Raji (cell line): ENCODE measurements around the gene BAK1.

Source experiments
- POLR2A ChIP-seq: IDR thresholded peaks from 2 replicates; pipeline ENCODE4 v1.6.1; 2011; ENCODE audit warnings: low read depth, low read length, control low read depth; ENCODE audit not compliant: insufficient read depth

BAK1 gene

DNA sequence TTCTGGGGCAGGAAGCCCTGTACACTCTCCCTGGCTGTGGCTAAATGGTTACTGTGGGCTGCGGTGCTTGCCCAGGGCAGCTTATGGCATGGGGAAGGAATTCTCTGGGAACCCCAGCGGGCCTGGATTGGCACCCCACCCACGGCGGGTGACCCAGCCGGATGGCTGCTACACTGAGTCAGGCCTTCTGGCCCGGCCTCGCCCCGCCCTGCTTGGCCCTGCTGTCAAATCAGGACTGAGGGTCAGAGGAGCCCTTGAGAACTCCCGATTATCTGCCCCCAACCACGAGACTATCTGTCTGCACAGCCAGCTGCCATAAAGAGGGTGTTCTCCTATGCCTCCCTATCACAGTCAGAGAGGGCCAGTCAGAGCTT, 33.7 kb upstream of the BAK1 start:
- no peak for TF ChIP-seq POLR2A

DNA sequence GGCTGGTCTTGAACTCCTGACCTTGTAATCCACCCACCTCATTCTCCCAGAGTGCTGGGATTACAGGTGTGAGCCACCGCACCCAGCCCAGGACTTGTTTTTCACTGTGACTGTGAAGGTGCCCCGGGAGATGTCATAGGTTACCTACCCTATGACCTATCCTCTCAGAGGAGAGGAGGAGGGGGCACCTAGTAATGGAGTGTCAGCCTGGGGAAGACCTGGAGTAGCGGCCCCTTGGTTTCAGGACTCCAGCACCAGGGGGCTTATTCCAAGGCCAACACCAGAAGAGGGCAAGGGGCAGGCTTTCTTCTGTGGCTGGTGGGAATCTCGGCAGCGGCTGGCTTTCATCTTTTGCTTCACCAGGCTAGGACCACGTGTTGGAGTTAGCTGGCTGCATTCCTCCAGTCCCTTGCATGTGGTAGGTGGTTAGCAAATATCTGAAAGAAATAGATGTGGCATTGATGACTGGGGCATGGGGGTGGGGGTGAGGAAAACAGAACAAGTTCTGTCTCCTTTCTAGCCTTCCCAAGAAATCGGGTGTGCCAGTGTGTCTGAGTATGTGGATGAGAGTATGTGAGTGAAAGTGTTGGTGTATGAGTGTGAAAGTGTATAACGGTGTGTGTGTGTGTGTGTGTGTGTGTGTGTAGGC, 33.2 kb upstream of the BAK1 start:
- no peak for TF ChIP-seq POLR2A

GRCh38 chr6:33610779-33611732, 31.0 kb upstream of the BAK1 start:
- TF ChIP-seq POLR2A: no peak

DNA sequence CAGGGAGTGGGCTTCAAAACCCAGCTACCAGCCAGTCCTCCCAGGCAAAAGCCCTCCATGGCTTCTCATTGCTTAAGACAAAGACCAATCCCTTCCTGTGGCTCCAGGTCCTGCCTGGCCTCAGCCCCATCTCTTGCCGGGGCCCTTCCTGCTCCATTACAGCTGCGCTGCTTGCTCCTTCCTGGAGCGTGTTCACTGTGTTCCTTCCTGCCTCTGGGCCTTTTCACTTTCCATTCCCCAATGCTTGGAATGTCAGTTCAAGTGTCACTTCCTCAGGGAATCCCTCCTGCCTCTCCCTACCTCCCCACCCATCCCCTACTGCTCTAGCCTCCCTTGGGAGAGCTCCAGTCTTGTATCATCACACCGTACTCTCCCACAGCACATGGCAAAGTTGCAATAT, 30.0 kb upstream of the BAK1 start:
- no peak for TF ChIP-seq POLR2A

DNA sequence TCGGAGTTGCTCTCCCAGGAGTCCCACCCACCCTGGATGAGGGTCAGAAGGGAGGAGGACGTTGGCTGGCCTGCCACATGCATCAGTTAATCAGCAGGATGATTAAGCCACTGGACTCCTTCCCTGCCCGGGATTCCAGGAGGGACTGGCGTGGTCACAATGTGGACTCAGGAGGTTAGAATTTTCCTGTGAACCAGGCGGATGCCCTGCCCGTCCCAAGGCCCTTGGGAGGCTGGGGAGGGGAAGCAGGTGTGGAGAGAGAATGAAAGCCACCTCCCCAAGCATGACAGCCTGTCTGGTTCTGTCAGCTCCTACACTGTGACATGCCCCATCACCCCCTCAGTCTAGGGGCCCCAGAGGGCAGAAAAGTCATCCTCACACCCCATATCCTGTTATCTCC, 29.5 kb upstream of the BAK1 start:
- no peak for TF ChIP-seq POLR2A

DNA sequence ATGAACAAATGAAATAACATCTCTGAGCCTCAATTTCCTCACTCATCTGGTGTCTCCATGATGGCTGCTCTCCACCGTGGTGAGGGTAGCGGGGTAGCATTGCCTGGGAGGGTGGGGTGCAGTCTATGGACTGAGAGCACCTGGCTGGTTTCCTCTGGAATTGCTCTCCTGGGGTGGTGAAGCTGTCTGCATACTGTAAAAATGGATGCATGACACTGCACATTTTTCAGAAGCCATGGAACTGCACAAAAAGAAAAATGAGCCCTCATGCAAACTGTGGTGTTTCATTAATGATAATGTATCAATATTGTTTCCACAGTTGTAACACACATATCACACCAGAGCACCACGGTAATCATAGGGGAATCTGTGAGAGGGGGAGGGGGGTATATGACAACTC, 28.9 kb upstream of the BAK1 start:
- no peak for TF ChIP-seq POLR2A

GRCh38 chr6:33607784-33608161, 27.7 kb upstream of the BAK1 start:
- no peak for TF ChIP-seq POLR2A

DNA sequence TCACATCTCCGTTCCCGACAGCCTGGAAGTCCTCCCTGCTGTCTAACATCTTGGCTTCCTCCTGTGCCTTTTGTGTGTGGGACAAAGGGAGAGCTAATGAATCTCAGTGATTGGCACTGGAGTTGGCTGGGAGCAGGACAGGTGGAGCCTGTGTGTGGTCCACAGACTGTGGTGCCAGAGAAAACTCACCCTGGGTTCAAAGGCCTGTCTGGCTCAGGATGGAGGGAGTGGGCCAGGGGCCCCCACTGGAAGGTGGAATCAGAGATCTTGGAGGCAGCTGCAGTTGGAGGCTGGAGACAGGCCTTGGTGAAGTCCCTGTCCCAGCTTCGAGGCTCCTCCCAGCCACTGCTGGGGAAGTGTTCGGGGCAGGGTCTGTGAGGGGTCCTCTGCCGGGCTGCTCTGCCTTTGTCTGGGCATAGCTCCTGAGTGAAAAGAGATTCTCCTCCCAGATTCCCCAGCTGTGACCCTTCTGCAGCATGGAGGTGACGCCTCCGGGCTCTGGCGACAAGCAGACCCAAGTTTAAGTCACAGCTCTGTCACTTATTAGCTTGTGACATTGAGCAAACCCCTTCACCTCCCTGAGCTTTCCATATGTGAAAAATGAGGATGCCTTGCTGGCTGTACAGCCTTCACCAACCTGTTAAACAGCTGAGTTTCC, 27.2 kb upstream of the BAK1 start:
- TF ChIP-seq POLR2A: no peak

DNA sequence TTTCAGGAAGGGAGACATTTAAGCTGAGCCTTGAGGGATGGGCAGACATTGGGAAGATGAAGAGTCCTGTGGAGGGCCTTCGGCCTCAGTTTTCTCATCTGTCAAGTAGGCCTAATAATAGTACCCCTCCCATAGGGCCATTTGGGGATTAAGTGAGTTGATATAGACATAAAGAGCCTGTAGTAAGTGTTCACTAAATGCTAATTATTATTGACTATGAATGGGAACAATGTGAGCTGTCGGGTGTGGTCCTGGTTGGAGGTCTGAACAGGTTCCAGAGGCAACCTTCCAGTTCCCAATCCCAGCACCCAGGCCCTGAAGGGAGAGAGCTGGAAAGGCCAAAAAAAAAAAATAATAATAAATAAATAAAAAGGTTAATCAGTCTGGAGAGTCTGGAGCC, 26.6 kb upstream of the BAK1 start:
- TF ChIP-seq POLR2A: no peak

DNA sequence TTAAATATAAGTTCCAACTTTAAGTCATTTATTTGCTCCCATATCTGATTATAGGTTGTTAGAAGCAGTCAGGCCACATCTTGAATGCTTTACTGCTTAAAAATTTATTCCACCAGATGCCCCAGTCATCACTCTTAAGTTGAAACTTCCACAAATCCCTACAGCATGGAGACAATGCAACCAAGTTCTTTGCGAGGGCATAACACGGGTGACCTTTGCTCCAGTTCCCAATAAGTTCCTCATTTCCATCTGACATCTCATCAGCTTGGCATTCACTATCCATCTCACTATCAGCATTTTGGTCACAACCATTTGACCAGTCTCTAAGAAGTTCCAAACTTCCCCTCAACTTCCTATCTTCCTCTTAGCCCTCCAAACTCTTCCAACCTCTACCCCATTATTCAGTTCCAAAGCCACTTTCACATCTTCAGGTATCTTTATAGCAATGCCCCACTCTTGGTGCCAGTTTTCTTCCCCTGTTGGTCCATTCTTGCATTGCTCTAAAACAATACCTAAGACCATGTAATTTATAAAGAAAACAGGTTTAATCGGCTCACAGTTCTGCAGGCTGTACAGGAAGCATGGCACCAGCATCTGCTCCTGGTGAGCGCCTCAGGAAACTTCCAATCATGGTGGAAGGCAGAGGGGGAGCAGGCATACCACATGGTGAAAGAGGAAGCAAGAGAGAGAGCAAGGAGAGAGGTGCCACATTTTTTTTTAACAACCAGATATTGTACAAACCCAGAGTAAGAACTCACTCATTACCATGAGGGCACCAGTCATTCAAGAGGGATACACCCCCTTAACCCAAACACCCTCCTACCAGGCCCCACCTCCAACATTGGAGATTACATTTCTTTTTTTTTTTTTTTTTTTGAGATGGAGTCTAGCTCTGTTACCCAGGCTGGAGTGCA, 25.1 kb upstream of the BAK1 start:
- no peak for TF ChIP-seq POLR2A

DNA sequence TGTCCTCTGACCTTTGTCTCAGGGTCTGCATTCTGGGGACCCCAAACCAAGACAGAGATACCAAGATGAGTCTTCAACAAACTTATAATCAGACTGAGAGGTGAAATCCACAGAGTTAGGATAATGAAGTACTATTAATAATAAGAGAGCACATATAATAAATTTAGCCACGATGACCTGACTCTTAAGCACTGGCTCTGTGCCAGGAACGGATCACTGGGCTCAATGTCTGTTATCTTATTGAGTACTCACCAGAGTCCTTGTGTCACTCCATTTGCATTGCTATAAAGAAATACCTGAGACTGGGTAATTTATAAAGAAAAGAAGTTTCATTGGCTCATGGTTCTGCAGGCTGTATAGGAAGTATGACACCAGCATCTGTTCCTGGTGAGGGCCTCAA, 22.1 kb upstream of the BAK1 start:
- TF ChIP-seq POLR2A: no peak

GRCh38 chr6:33600761-33601160, 20.7 kb upstream of the BAK1 start:
- TF ChIP-seq POLR2A: no peak

GRCh38 chr6:33599413-33599938, 19.4 kb upstream of the BAK1 start:
- TF ChIP-seq POLR2A: no peak

GRCh38 chr6:33597551-33598322, 17.7 kb upstream of the BAK1 start:
- TF ChIP-seq POLR2A: no peak
